T1000 (cell line): Measurements from ENCODE around the gene OR9G1.
"Not testable (repeated sequence)": the region's sequence is repeated elsewhere in the genome, so short reads cannot be mapped to it uniquely, and the experiment has no call there.

ENCODE experiments used
- DNase-seq: peaks from one replicate; lab custom pipeline; 2025; ENCODE audit warnings: mixed read lengths; lab: John Stamatoyannopoulos, UW

The OR9G1 gene

GRCh38 chr11:56698795-56699194 lies at the start of gene OR9G1:
OR9G1 (plus strand) TSS chr11:56699095; CDS start chr11:56700388, 1,293 bp downstream.
- no peak for DNase-seq

DNA sequence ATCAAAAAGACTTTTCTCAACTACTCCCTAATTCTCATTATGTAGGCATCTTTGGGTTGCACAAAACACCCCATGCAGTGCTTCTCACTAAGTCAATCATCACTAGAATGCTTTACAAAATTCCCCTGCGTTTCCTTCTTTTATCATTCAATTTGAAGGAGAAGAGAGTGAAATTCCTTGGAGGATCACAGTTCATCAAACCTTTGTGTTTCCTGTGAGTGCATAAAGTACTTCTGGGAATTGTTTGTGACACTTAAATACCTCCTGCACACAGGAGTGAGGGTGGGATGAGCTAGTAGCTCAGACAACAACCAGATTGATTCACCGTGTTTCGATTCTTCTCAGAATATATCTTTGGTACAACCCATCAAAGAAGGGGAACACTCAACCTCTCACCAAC lies 39.1 kb upstream of the OR9G1 start:
- no peak for DNase-seq

DNA sequence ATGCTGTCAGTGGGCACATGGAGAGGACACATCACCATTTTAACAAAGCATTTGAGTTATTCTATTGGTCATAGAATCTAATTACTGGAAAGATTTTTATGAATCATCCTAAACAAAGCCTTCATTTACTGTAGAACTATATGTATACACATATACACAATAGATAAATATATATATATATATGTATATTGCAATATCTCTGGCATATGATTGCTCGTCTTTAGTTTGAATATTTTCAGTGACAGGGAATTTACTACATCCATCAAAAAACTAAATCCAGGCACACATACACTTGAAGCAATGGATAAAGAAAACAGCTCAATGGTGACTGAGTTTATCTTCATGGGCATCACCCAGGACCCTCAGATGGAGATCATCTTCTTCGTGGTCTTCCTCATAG lies 35.5 kb upstream of the OR9G1 start, which contains the start of gene OR5AR1:
OR5AR1 (plus strand) TSS at position 301 of the 400 bp plus-strand sequence; CDS start at position 301, 0 bp downstream.
- DNase-seq = no peak

DNA sequence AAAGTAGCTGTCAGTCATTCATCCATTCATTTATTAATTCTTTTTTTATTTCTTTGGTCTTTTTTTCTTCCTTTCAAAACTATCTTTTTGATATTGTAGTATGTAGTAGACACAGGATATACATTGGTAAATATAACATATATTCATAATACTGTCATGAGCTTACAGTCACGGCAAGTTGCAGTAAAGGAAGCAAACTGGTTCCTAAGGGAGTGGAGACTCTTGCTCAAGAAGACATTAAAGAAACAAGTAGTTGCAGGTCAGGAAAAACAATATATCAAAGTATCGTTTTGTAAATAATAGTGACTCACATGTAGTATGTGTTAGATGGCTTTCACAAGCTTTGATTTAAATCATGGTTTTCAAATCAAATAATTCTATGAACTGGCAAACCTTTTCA lies 27.9 kb upstream of the OR9G1 start:
- DNase-seq = no peak

- no peak for DNase-seq
These were observed 10.3 kb upstream of the OR9G1 start for GRCh38 chr11:56688554-56689100.

- DNase-seq = not testable (repeated sequence)
These were observed 7.7 kb upstream of the OR9G1 start for GRCh38 chr11:56691179-56691578.

GRCh38 chr11:56693428-56693827 lies 5.5 kb upstream of the OR9G1 start:
- no peak for DNase-seq

DNA sequence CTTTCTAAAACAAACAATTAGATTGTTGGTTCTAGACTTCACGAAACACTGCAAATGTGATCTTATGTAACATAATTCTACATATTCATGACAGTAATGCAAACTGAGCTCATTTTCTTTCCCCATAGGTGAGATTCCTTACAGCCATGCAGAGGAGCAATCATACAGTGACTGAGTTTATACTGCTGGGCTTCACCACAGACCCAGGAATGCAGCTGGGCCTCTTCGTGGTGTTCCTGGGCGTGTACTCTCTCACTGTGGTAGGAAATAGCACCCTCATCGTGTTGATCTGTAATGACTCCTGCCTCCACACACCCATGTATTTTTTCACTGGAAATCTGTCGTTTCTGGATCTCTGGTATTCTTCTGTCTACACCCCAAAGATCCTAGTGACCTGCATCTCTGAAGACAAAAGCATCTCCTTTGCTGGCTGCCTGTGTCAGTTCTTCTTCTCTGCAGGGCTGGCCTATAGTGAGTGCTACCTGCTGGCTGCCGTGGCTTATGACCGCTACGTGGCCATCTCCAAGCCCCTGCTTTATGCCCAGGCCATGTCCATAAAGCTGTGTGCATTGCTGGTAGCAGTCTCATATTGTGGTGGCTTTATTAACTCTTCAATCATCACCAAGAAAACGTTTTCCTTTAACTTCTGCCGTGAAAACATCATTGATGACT lies 1.5 kb downstream of the OR9G1 start:
- no peak for DNase-seq

GRCh38 chr11:56700914-56701485 lies 2.1 kb downstream of the OR9G1 start:
- no peak for DNase-seq

- no peak for DNase-seq
These were observed 7.0 kb downstream of the OR9G1 start for GRCh38 chr11:56705784-56706396.

- DNase-seq = no peak
These were observed 7.6 kb downstream of the OR9G1 start for GRCh38 chr11:56706486-56706885.

- no peak for DNase-seq
These were observed 15.3 kb downstream of the OR9G1 start for GRCh38 chr11:56714206-56714605.

DNA sequence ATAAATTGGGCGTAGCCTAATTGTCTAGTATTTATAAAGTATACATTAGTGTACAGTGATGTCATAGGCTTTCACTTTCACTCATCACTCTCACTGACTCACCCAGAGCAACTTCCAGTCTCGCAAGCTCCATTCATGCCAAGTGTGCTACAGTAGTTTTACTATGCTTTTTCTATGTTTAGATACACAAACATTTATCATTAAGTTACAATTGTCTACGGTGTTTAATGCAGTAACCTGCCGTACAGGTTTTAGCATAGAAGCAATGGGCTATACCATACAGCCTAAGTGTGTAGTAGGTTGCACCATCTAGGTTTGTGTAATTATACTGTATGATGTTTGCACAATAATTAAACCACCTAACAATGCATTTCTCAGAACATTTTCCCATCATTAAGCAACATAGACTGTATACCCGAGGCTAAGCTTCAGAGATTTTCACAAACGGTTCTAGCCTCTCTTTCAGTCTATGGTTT lies 17.5 kb downstream of the OR9G1 start:
- no peak for DNase-seq

GRCh38 chr11:56720513-56720912 lies 21.6 kb downstream of the OR9G1 start:
- no peak for DNase-seq

GRCh38 chr11:56740107-56740506 lies 41.2 kb downstream of the OR9G1 start:
- DNase-seq = no peak

GRCh38 chr11:56740886-56741285 lies 42.0 kb downstream of the OR9G1 start:
- DNase-seq = no peak

DNA sequence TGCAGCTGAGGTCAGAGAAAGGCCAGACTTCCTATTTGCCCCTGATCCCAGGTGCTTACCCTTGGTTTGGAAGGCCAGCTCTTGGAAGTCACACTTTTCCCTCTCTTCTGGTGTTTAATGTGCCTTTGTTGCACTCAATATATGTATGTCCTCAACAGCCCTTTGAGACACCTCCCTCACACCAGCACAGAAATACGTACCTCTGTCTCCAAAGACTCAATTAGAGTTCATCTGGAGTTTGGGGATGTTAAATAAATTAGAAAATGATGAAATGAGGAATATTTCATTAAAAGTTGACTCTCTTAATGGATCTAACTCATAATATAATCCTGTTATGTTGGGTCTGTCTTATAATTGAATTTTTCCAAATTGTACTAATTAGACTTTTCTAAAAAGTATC lies 49.7 kb downstream of the OR9G1 start, which contains the start of gene OR9G4:
OR9G4 (minus strand) TSS at position 101 of the 400 bp plus-strand sequence. CDS start 4,931 bp downstream, outside the sequence.
- no peak for DNase-seq

DNA sequence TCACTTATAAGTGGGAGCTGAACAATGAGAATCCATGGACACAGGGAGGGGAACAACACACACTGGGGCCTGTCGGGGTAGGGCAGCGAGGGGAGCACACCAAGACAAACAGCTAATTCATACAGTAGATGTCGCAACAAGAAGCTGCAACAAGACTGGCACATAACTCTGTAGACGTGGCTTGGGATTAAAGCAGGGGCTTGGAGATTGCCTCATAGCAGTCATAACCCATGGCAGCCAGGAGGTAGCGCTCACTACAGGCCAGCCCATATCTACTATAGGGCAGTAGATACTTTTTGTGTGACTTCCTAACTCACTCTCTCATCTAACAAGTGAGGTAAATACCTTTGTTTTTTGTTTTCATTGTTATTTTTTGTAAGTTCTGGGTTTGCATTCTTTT lies 51.3 kb downstream of the OR9G1 start:
- DNase-seq = no peak

DNA sequence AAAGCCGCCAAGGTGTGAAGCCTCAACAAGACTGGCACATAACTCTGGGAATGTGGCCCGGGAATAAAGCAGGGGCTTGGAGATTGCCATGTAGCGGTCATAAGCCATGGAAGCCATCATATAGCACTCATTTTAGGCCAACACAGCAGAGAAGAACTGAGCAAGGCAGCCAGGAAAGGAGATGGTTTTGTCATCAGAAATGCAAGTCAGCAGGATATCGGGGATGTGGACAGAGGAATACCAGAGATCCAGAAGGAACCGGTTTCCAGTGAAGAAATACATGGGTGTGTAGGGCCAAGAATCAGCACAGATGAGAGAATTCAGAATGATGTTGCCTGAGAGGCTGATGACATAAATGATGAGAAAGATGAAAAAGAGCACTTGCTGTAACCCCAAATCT lies 52.6 kb downstream of the OR9G1 start:
- no peak for DNase-seq
